RWPE2 (cell line): Measurements from ENCODE around the gene RFX2.

Experiments
- ATAC-seq: fragments of 200-7000 bp; cut with Tn5 transposase; 3 replicates; pipeline ENCODE4 v1.9.1; 2021; ENCODE audit warnings: low read depth
- DNase-seq: peaks from one replicate; pipeline ENCODE4 v3.0.0-alpha.2; 2020; ENCODE audit warnings: low spot score
- H3K27ac ChIP-seq: fragments of 450-650 bp; 2 replicates; pipeline ENCODE4 v1.5.1; 2017; ENCODE audit warnings: mild to moderate bottlenecking; ENCODE audit not compliant: poor library complexity, severe bottlenecking
- H3K27me3 ChIP-seq: fragments of 250-450 bp; sonication (Bioruptor Pico); 2 replicates; pipeline ENCODE4 v1.5.1; 2021; ENCODE audit warnings: mild to moderate bottlenecking, moderate library complexity; ENCODE audit not compliant: insufficient read depth, poor library complexity, severe bottlenecking
- H3K36me3 ChIP-seq: fragments of 250-450 bp; sonication (Bioruptor Pico); 2 replicates; pipeline ENCODE4 v1.5.1; 2020; ENCODE audit warnings: low read depth, mild to moderate bottlenecking, moderate library complexity
- H3K4me1 ChIP-seq: fragments of 250-450 bp; sonication (Bioruptor Pico); 2 replicates; pipeline ENCODE4 v1.5.1; 2021; ENCODE audit warnings: mild to moderate bottlenecking, moderate library complexity; ENCODE audit not compliant: insufficient read depth, poor library complexity, severe bottlenecking
- H3K4me3 ChIP-seq: fragments of 250-450 bp; sonication (Bioruptor Pico); 2 replicates; pipeline ENCODE4 v1.5.1; 2021; ENCODE audit warnings: mild to moderate bottlenecking, moderate library complexity; ENCODE audit not compliant: severe bottlenecking
- H3K9me3 ChIP-seq: fragments of 250-450 bp; sonication (Bioruptor Pico); 2 replicates; pipeline ENCODE4 v1.5.1; 2021; ENCODE audit warnings: mild to moderate bottlenecking, moderate library complexity; ENCODE audit not compliant: severe bottlenecking
- CTCF ChIP-seq: fragments of 450-650 bp; IDR thresholded peaks from one replicate; pipeline ENCODE4 v1.5.1; 2017; ENCODE audit warnings: mild to moderate bottlenecking, moderate library complexity; ENCODE audit not compliant: poor library complexity, severe bottlenecking

Gene RFX2

GRCh38 chr19:6125571-6125989 is 15.3 kb upstream of the RFX2 start:
- H3K9me3 ChIP-seq: peaks cover 2% of the 10 kb centered on the region
- H3K4me1 ChIP-seq: no peaks in the 10 kb centered on the region
- TF ChIP-seq CTCF: peak; percentile 65
- ATAC-seq (peak; percentile 49; the same call in 1 of the 3 replicates), DNase-seq (no peak)
- H3K27me3 ChIP-seq: no peaks in the 10 kb centered on the region
- H3K36me3 ChIP-seq: no peaks in the 10 kb centered on the region; the same call in 1 of the 2 replicates
- no peak overlapping the region for H3K27ac ChIP-seq
- no peak overlapping the region for H3K4me3 ChIP-seq

GRCh38 chr19:6119031-6119430 is 8.7 kb upstream of the RFX2 start:
- no peaks in the 10 kb centered on the region for H3K4me1 ChIP-seq
- DNase-seq (no peak), ATAC-seq (no peak)
- no peaks in the 10 kb centered on the region for H3K36me3 ChIP-seq
- TF ChIP-seq CTCF: no peak
- H3K9me3 ChIP-seq: peaks cover 2% of the 10 kb centered on the region
- no peaks in the 10 kb centered on the region for H3K27me3 ChIP-seq
- H3K27ac ChIP-seq: no peak overlapping the region
- no peak overlapping the region for H3K4me3 ChIP-seq

GRCh38 chr19:6118043-6118442 is 7.7 kb upstream of the RFX2 start:
- no peaks in the 10 kb centered on the region for H3K27me3 ChIP-seq
- DNase-seq (no peak), ATAC-seq (no peak)
- peaks cover 2% of the 10 kb centered on the region for H3K9me3 ChIP-seq
- no peak overlapping the region for H3K27ac ChIP-seq
- H3K36me3 ChIP-seq: no peaks in the 10 kb centered on the region
- TF ChIP-seq CTCF: no peak
- H3K4me3 ChIP-seq: no peak overlapping the region
- no peaks in the 10 kb centered on the region for H3K4me1 ChIP-seq

- DNase-seq: no peak
- no peak for TF ChIP-seq CTCF
- Histone ChIP-seq H3K9me3 (peaks cover 2% of the 10 kb centered on the region), H3K27ac (no peak overlapping the region), H3K36me3 (no peaks in the 10 kb centered on the region), H3K4me1 (no peaks in the 10 kb centered on the region), H3K4me3 (no peak overlapping the region), H3K27me3 (no peaks in the 10 kb centered on the region)
- ATAC-seq: no peak
These were observed 7.2 kb upstream of the RFX2 start for GRCh38 chr19:6117534-6117933.

- H3K27ac ChIP-seq: no peak overlapping the region
- no peaks in the 10 kb centered on the region for H3K36me3 ChIP-seq
- peaks cover 2% of the 10 kb centered on the region for H3K9me3 ChIP-seq
- DNase-seq (no peak), ATAC-seq (no peak)
- H3K4me1 ChIP-seq: no peaks in the 10 kb centered on the region
- no peak overlapping the region for H3K4me3 ChIP-seq
- no peak for TF ChIP-seq CTCF
- no peaks in the 10 kb centered on the region for H3K27me3 ChIP-seq
These were observed 6.6 kb upstream of the RFX2 start for GRCh38 chr19:6116749-6117430.
